SU-DHL-6 (cell line): ENCODE results near the gene DNASE1L1.

Experiments
- H2AFZ ChIP-seq: fragments of 200-600 bp; sonication (generic); 2 replicates; pipeline ENCODE4 v1.6.1; 2014; ENCODE audit warnings: low read depth, mild to moderate bottlenecking, moderate library complexity, mixed read lengths, antibody characterized with exemption, low read length; ENCODE audit not compliant: severe bottlenecking
- H3F3A ChIP-seq: fragments of 200-600 bp; shearing (Covaris generic); 2 replicates; pipeline ENCODE4 v1.6.0; 2016; ENCODE audit warnings: antibody characterized with exemption, mild to moderate bottlenecking; ENCODE audit not compliant: insufficient read depth
- H3K27ac ChIP-seq: fragments of 200-600 bp; sonication (generic); 2 replicates; pipeline ENCODE4 v1.5.1; 2016; ENCODE audit warnings: low read depth, mild to moderate bottlenecking, low read length, moderate library complexity, mixed read lengths
- H3K27me3 ChIP-seq: fragments of 200-600 bp; sonication (generic), shearing (Covaris generic); 2 replicates; pipeline ENCODE4 v1.6.0; 2014; ENCODE audit warnings: mild to moderate bottlenecking, low read length
- H3K36me3 ChIP-seq: fragments of 200-600 bp; sonication (generic); 2 replicates; pipeline ENCODE4 v1.6.1; 2014; ENCODE audit warnings: mild to moderate bottlenecking, low read length, mixed read lengths
- H3K4me2 ChIP-seq: fragments of 300-600, 200-600 bp; shearing (Covaris generic), sonication (generic); 2 replicates; pipeline ENCODE4 v1.6.0; 2014; ENCODE audit warnings: low read length, low read depth, mild to moderate bottlenecking; ENCODE audit not compliant: poor library complexity, severe bottlenecking
- H3K4me3 ChIP-seq: fragments of 200-600 bp; sonication (generic); 2 replicates; pipeline ENCODE4 v1.5.1; 2014; ENCODE audit warnings: antibody characterized with exemption, low read length, mild to moderate bottlenecking, mixed read lengths; ENCODE audit not compliant: insufficient read depth, poor library complexity, severe bottlenecking
- H3K79me2 ChIP-seq: fragments of 200-600 bp; sonication (generic); 2 replicates; pipeline ENCODE4 v1.6.1; 2014; ENCODE audit warnings: mild to moderate bottlenecking, low read length, moderate library complexity; ENCODE audit not compliant: insufficient read depth
- H3K9ac ChIP-seq: fragments of 200-600 bp; sonication (generic); 2 replicates; pipeline ENCODE4 v1.7.0; 2014; ENCODE audit warnings: mild to moderate bottlenecking, low read length
- H3K9me2 ChIP-seq: fragments of 200-600 bp; sonication (generic); replicated peaks from 2 replicates; pipeline ENCODE4 v1.6.1; 2014; ENCODE audit warnings: low read length; ENCODE audit not compliant: insufficient read depth
- H3K9me3 ChIP-seq: fragments of 200-600 bp; sonication (generic); 2 replicates; pipeline ENCODE4 v1.6.1; 2014; ENCODE audit warnings: low read length, mixed read lengths; ENCODE audit not compliant: insufficient read depth
- H4K20me1 ChIP-seq: fragments of 200-600 bp; sonication (generic); 2 replicates; pipeline ENCODE4 v1.6.1; 2014; ENCODE audit warnings: low read depth, mild to moderate bottlenecking, antibody characterized with exemption, low read length, moderate library complexity, mixed read lengths
- CTCF ChIP-seq: fragments of 200-600 bp; sonication (generic); IDR thresholded peaks from one replicate; pipeline ENCODE4 v1.5.1; 2017; ENCODE audit warnings: antibody characterized with exemption, mild to moderate bottlenecking, low read length, moderate library complexity; ENCODE audit not compliant: insufficient read depth, poor library complexity, severe bottlenecking
- EZH2phosphoT487 ChIP-seq: fragments of 200-600 bp; sonication (generic), shearing (Covaris generic); conservative IDR thresholded peaks from 2 replicates; pipeline ENCODE4 v1.6.1; 2018; ENCODE audit warnings: mild to moderate bottlenecking, antibody characterized with exemption, low read length, moderate library complexity, mixed read lengths

The DNASE1L1 gene

GRCh38 chrX:154355776-154356140 lies 53.3 kb downstream of the DNASE1L1 start:
- no peak overlapping the region for H3K9ac ChIP-seq
- no peaks in the 10 kb centered on the region for H3K9me3 ChIP-seq
- H3K4me2 ChIP-seq, result no peak overlapping the region
- H3K27me3 ChIP-seq, result no peaks in the 10 kb centered on the region
- no peak overlapping the region for H3K4me3 ChIP-seq
- no peaks in the 10 kb centered on the region for H4K20me1 ChIP-seq
- H3F3A ChIP-seq, result no peaks in the 10 kb centered on the region
- no peak overlapping the region for H2AFZ ChIP-seq
- no peak overlapping the region for H3K27ac ChIP-seq
- H3K36me3 ChIP-seq, result no peaks in the 10 kb centered on the region
- no peaks in the 10 kb centered on the region for H3K79me2 ChIP-seq
- TF ChIP-seq CTCF (no peak), EZH2phosphoT487 (no peak)
- no peaks in the 10 kb centered on the region for H3K9me2 ChIP-seq

DNA sequence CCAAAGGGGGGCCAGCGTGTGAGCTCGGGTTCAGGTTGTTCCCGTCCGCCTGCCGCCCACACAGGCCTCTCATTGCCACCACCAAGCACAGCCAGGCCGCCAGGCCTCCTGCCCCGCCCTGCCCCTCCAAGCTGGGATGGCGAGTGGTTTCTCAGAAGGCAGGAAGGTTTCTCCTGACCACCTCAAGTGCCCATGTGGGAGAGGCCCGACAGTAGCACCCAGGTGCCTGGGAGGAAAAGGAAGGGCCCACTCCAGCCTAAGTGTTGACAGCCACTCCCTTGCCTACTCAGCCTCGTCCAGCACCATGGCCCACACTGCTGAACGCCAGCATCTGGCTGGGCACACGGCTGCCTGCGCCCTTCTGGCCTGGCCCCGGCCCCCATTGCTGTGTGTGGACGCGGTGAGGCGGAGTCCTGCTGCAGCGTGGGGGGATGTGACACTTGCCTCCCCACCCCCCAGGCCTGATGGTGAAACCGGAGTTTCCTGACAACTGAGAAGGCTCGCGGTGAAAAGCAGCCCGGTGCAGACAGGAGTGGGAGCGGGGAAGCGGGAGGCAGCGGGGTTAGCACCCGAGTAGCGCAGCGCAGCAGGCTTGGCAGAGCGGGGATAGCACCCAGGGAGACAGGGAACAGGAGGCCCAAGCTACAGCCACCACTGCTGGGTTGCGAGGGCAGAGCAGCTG lies 53.8 kb downstream of the DNASE1L1 start:
- Histone ChIP-seq H3K9me2 (no peaks in the 10 kb centered on the region), H3K4me3 (no peak overlapping the region), H3K9ac (no peak overlapping the region), H3K27ac (no peak overlapping the region), H2AFZ (no peak overlapping the region), H3K4me2 (no peak overlapping the region), H3K9me3 (no peaks in the 10 kb centered on the region), H3K36me3 (no peaks in the 10 kb centered on the region), H4K20me1 (no peaks in the 10 kb centered on the region), H3K27me3 (no peaks in the 10 kb centered on the region), H3F3A (no peaks in the 10 kb centered on the region), H3K79me2 (no peaks in the 10 kb centered on the region)
- no peak for TF ChIP-seq CTCF

GRCh38 chrX:154354516-154354915 lies 54.5 kb downstream of the DNASE1L1 start:
- no peak overlapping the region for H3K9ac ChIP-seq
- no peaks in the 10 kb centered on the region for H4K20me1 ChIP-seq
- TF ChIP-seq CTCF (no peak), EZH2phosphoT487 (no peak)
- no peaks in the 10 kb centered on the region for H3K79me2 ChIP-seq
- H3K9me2 ChIP-seq, result no peaks in the 10 kb centered on the region
- H3K27me3 ChIP-seq, result no peaks in the 10 kb centered on the region
- no peak overlapping the region for H3K4me3 ChIP-seq
- H3F3A ChIP-seq, result no peaks in the 10 kb centered on the region
- H3K9me3 ChIP-seq, result no peaks in the 10 kb centered on the region
- H3K27ac ChIP-seq, result no peak overlapping the region
- H2AFZ ChIP-seq, result no peak overlapping the region
- no peak overlapping the region for H3K4me2 ChIP-seq
- H3K36me3 ChIP-seq, result no peaks in the 10 kb centered on the region
